ENCODE results near the gene DLG5.

The DLG5 gene

GRCh38 chr10:77863446-77863845, 63.1 kb downstream of the DLG5 start:
- Histone ChIP-seq H3K4me3 (ENCODE audit: low read depth in 1 of 2, low read length in 2 of 2) (no peak overlapping the region), H2AFZ (ENCODE audit: low read depth, low read length) (no peak overlapping the region), H3K79me2 (ENCODE audit: insufficient read depth, low read length) (no peaks in the 10 kb centered on the region), H3K9ac (ENCODE audit: low read depth, low read length) (no peak overlapping the region), H3K4me1 (ENCODE audit: insufficient read depth, low read length) (no peaks in the 10 kb centered on the region), H3K36me3 (ENCODE audit: insufficient read depth, low read length) (peaks cover 28% of the 10 kb centered on the region), H3K9me3 (ENCODE audit: insufficient read depth, low read length, severe bottlenecking) (no peaks in the 10 kb centered on the region), H3K27me3 (ENCODE audit: insufficient read depth, low read length, poor library complexity) (no peaks in the 10 kb centered on the region), H3K4me2 (ENCODE audit: insufficient read depth, low read length) (no peak overlapping the region), H3K27ac (ENCODE audit: low read length) (no peak overlapping the region), H4K20me1 (ENCODE audit: insufficient read depth, low read length) (peaks cover 6% of the 10 kb centered on the region; the same call in 1 of the 2 replicates)
- DNase-seq (no peak), ATAC-seq (ENCODE audit: insufficient read depth, low read depth) (no peak)
- TF ChIP-seq EZH2 (IDR thresholded peaks at IDR 0.05; ENCODE audit: borderline replicate concordance, low read depth, low read length, severe bottlenecking) (no peak), CTCF (IDR thresholded peaks at IDR 0.05; ENCODE audit: borderline replicate concordance, extremely low read depth, low read length, poor library complexity, severe bottlenecking) (no peak)

- Histone ChIP-seq H4K20me1 (ENCODE audit: insufficient read depth, low read length) (peaks cover 6% of the 10 kb centered on the region; the same call in 1 of the 2 replicates), H3K27me3 (ENCODE audit: insufficient read depth, low read length, poor library complexity) (no peaks in the 10 kb centered on the region), H2AFZ (ENCODE audit: low read depth, low read length) (no peak overlapping the region), H3K4me1 (ENCODE audit: insufficient read depth, low read length) (no peaks in the 10 kb centered on the region), H3K36me3 (ENCODE audit: insufficient read depth, low read length) (peaks cover 30% of the 10 kb centered on the region), H3K4me2 (ENCODE audit: insufficient read depth, low read length) (no peak overlapping the region), H3K79me2 (ENCODE audit: insufficient read depth, low read length) (no peaks in the 10 kb centered on the region), H3K9ac (ENCODE audit: low read depth, low read length) (no peak overlapping the region), H3K27ac (ENCODE audit: low read length) (no peak overlapping the region), H3K4me3 (ENCODE audit: low read depth in 1 of 2, low read length in 2 of 2) (no peak overlapping the region), H3K9me3 (ENCODE audit: insufficient read depth, low read length, severe bottlenecking) (no peaks in the 10 kb centered on the region)
- TF ChIP-seq CTCF (IDR thresholded peaks at IDR 0.05; ENCODE audit: borderline replicate concordance, extremely low read depth, low read length, poor library complexity, severe bottlenecking) (no peak), EZH2 (IDR thresholded peaks at IDR 0.05; ENCODE audit: borderline replicate concordance, low read depth, low read length, severe bottlenecking) (no peak)
- DNase-seq (no peak), ATAC-seq (ENCODE audit: insufficient read depth, low read depth) (no peak)
These were observed 64.0 kb downstream of the DLG5 start for GRCh38 chr10:77862595-77862994.

- Histone ChIP-seq H3K9me3 (ENCODE audit: insufficient read depth, low read length, severe bottlenecking) (no peaks in the 10 kb centered on the region), H3K79me2 (ENCODE audit: insufficient read depth, low read length) (no peaks in the 10 kb centered on the region), H3K36me3 (ENCODE audit: insufficient read depth, low read length) (peaks cover 18% of the 10 kb centered on the region), H3K27ac (ENCODE audit: low read length) (no peak overlapping the region), H3K4me1 (ENCODE audit: insufficient read depth, low read length) (no peaks in the 10 kb centered on the region), H3K4me2 (ENCODE audit: insufficient read depth, low read length) (no peak overlapping the region), H3K4me3 (ENCODE audit: low read depth in 1 of 2, low read length in 2 of 2) (no peak overlapping the region), H4K20me1 (ENCODE audit: insufficient read depth, low read length) (peaks cover 11% of the 10 kb centered on the region; the same call in 1 of the 2 replicates), H3K9ac (ENCODE audit: low read depth, low read length) (no peak overlapping the region), H2AFZ (ENCODE audit: low read depth, low read length) (no peak overlapping the region), H3K27me3 (ENCODE audit: insufficient read depth, low read length, poor library complexity) (no peaks in the 10 kb centered on the region)
- TF ChIP-seq CTCF (IDR thresholded peaks at IDR 0.05; ENCODE audit: borderline replicate concordance, extremely low read depth, low read length, poor library complexity, severe bottlenecking): no peak
- TF ChIP-seq EZH2 (IDR thresholded peaks at IDR 0.05; ENCODE audit: borderline replicate concordance, low read depth, low read length, severe bottlenecking): no peak
- DNase-seq (no peak), ATAC-seq (ENCODE audit: insufficient read depth, low read depth) (no peak)
These were observed 65.2 kb downstream of the DLG5 start for GRCh38 chr10:77861366-77861765.

- H3K4me2 ChIP-seq (ENCODE audit: insufficient read depth, low read length): no peak overlapping the region
- DNase-seq (no peak), ATAC-seq (ENCODE audit: insufficient read depth, low read depth) (no peak)
- no peak overlapping the region for H3K4me3 ChIP-seq (ENCODE audit: low read depth in 1 of 2, low read length in 2 of 2)
- H3K4me1 ChIP-seq (ENCODE audit: insufficient read depth, low read length): no peaks in the 10 kb centered on the region
- no peaks in the 10 kb centered on the region for H3K27me3 ChIP-seq (ENCODE audit: insufficient read depth, low read length, poor library complexity)
- H2AFZ ChIP-seq (ENCODE audit: low read depth, low read length): no peak overlapping the region
- peaks cover 12% of the 10 kb centered on the region for H3K36me3 ChIP-seq (ENCODE audit: insufficient read depth, low read length)
- H3K9ac ChIP-seq (ENCODE audit: low read depth, low read length): no peak overlapping the region
- TF ChIP-seq EZH2 (IDR thresholded peaks at IDR 0.05; ENCODE audit: borderline replicate concordance, low read depth, low read length, severe bottlenecking) (no peak), CTCF (IDR thresholded peaks at IDR 0.05; ENCODE audit: borderline replicate concordance, extremely low read depth, low read length, poor library complexity, severe bottlenecking) (no peak)
- no peaks in the 10 kb centered on the region for H3K9me3 ChIP-seq (ENCODE audit: insufficient read depth, low read length, severe bottlenecking)
- H4K20me1 ChIP-seq (ENCODE audit: insufficient read depth, low read length): peaks cover 5% of the 10 kb centered on the region; the same call in 1 of the 2 replicates
- H3K79me2 ChIP-seq (ENCODE audit: insufficient read depth, low read length): no peaks in the 10 kb centered on the region
- H3K27ac ChIP-seq (ENCODE audit: low read length): no peak overlapping the region
These were observed 66.7 kb downstream of the DLG5 start for GRCh38 chr10:77859865-77860282.
